GM23248 (cell line): ENCODE results near the gene NSMCE1. TPM values are rescaled to one million over a fixed set of nuclear protein-coding genes. Genes with fewer than 3 reads are reported as not detected.
A peak's percentile ranks its signal among the peaks of the same experiment; 100 is the strongest.

Experiments
- DNase-seq: peaks from one replicate; pipeline ENCODE4 v3.0.0-alpha.2; 2015
- H2AFZ ChIP-seq: fragments of 200-600 bp; sonication (generic); 2 replicates; pipeline ENCODE4 v1.6.1; 2016; ENCODE audit warnings: antibody characterized with exemption
- H3F3A ChIP-seq: fragments of 200-600 bp; sonication (generic); 2 replicates; pipeline ENCODE4 v1.6.1; 2016; ENCODE audit warnings: mild to moderate bottlenecking, antibody characterized with exemption, mixed run types; ENCODE audit not compliant: insufficient read depth
- H3K27ac ChIP-seq: fragments of 200-600 bp; sonication (generic); 2 replicates; pipeline ENCODE4 v1.5.1; 2016; ENCODE audit warnings: mild to moderate bottlenecking
- H3K27me3 ChIP-seq: fragments of 200-600 bp; sonication (generic); replicated peaks from 2 replicates; pipeline ENCODE4 v1.6.1; 2016; ENCODE audit warnings: mild to moderate bottlenecking; ENCODE audit not compliant: insufficient read depth
- H3K36me3 ChIP-seq: fragments of 200-600 bp; sonication (generic); 2 replicates; pipeline ENCODE4 v1.6.1; 2016; ENCODE audit warnings: low read depth, mild to moderate bottlenecking
- H3K4me1 ChIP-seq: fragments of 200-600 bp; sonication (generic); 2 replicates; pipeline ENCODE4 v1.6.1; 2016; ENCODE audit warnings: mild to moderate bottlenecking; ENCODE audit not compliant: insufficient read depth
- H3K4me2 ChIP-seq: fragments of 200-600 bp; sonication (generic); one replicate; pipeline ENCODE4 v1.6.1; 2016; ENCODE audit warnings: mild to moderate bottlenecking; ENCODE audit not compliant: unreplicated experiment
- H3K4me3 ChIP-seq: fragments of 200-600 bp; sonication (generic); 2 replicates; pipeline ENCODE4 v1.5.1; 2016; ENCODE audit warnings: mild to moderate bottlenecking
- H3K79me2 ChIP-seq: fragments of 200-600 bp; sonication (generic); 2 replicates; pipeline ENCODE4 v1.6.1; 2016; ENCODE audit warnings: mild to moderate bottlenecking; ENCODE audit not compliant: insufficient read depth
- H3K9ac ChIP-seq: fragments of 200-600 bp; sonication (generic); 2 replicates; pipeline ENCODE4 v1.6.1; 2016; ENCODE audit warnings: mild to moderate bottlenecking
- H3K9me2 ChIP-seq: fragments of 200-600 bp; sonication (generic); 2 replicates; pipeline ENCODE4 v1.6.1; 2016; ENCODE audit warnings: mixed run types, mild to moderate bottlenecking, moderate library complexity; ENCODE audit not compliant: insufficient read depth
- H3K9me3 ChIP-seq: fragments of 200-600 bp; sonication (generic); one replicate; pipeline ENCODE4 v1.6.1; 2017; ENCODE audit warnings: low read depth
- H4K20me1 ChIP-seq: fragments of 200-600 bp; sonication (generic); 2 replicates; pipeline ENCODE4 v1.6.0; 2016; ENCODE audit not compliant: insufficient read depth
- EZH2 ChIP-seq: fragments of 200-600 bp; sonication (generic); IDR thresholded peaks from 2 replicates; pipeline ENCODE4 v1.6.1; 2018; ENCODE audit warnings: antibody characterized with exemption, mild to moderate bottlenecking; ENCODE audit not compliant: insufficient read depth, poor library complexity, severe bottlenecking
- EZH2phosphoT487 ChIP-seq: fragments of 200-600 bp; sonication (generic); IDR thresholded peaks from 2 replicates; pipeline ENCODE4 v1.6.1; 2018; ENCODE audit warnings: antibody characterized with exemption, moderate library complexity, mild to moderate bottlenecking, low read depth; ENCODE audit not compliant: insufficient read depth
- WGBS, 2 experiments: methylation state at CpG; one replicate each; pipeline ENCODE4 v1.1.6; 2015 to 2017; ENCODE audit warnings: low lambda C conversion rate in 2 of 2, low coverage in 1 of 2; ENCODE audit errors: missing lambda C conversion rate in 2 of 2; 5-methylcytosine and 5-hydroxymethylcytosine counted together
- in situ Hi-C: fragments of 300-500 bp; cut with MboI; formaldehyde crosslinking; loops from 2 replicates; pipeline ENCODE4 v1.15.0; 2020
- polyA plus RNA-seq: library from polyadenylated mRNA; unstranded; fragments of >200 nt; fragmentation: Nextera tagmentation; extraction: Ambion mirVana; gene quantifications from 2 replicates; pipeline ENCODE4 v1.2.1, GENCODE V29; 2016
- total RNA-seq: library from RNA; depleted of rRNA; stranded (reverse); fragments of >200 nt; shearing (Covaris generic); gene quantifications from 2 replicates; pipeline ENCODE4 v1.2.3, GENCODE V29; 2014

The NSMCE1 gene
- total and polyA plus RNA-seq, 2 experiments from 2014 or later, result 69.3 to 107 TPM

DNA sequence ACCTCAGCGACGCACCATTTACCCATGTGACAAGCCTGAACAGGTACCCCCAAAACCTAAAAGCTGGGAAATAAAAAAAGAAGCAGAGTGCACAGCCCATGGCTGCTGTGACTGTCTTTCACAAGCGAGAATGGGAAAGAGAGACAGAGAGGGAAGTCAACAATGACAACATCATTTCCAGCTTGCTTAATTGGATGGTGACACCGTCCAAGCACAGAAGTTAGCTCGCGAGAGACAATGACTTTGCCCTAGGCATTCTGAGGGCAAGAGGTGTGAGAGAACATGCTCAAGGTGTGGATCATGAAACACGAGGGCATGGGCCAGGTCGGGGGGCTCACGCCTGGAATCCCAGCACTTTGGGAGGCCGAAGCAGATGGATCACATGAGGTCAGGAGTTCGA is 19.3 kb upstream of the NSMCE1 start:
- no peak overlapping the region for H3K4me2 ChIP-seq
- no peak overlapping the region for H2AFZ ChIP-seq
- no peak overlapping the region for H3K27ac ChIP-seq
- no peaks in the 10 kb centered on the region for H3K9me2 ChIP-seq
- no peaks in the 10 kb centered on the region for H3K36me3 ChIP-seq
- no peaks in the 10 kb centered on the region for H3K9me3 ChIP-seq
- H3K27me3 ChIP-seq, result no peaks in the 10 kb centered on the region
- TF ChIP-seq EZH2phosphoT487, result no peak
- no peak for TF ChIP-seq EZH2
- H3K4me3 ChIP-seq, result no peak overlapping the region
- 96 to 99% methylated on average over 11 of the region's 11 CpGs for WGBS, 2 experiments
- no peak for DNase-seq
- H4K20me1 ChIP-seq, result no peaks in the 10 kb centered on the region
- no peak overlapping the region for H3K9ac ChIP-seq
- no peaks in the 10 kb centered on the region for H3K79me2 ChIP-seq
- peaks cover 29% of the 10 kb centered on the region for H3F3A ChIP-seq
- H3K4me1 ChIP-seq, result peaks cover 15% of the 10 kb centered on the region
- in situ Hi-C loops, result no loop called here

DNA sequence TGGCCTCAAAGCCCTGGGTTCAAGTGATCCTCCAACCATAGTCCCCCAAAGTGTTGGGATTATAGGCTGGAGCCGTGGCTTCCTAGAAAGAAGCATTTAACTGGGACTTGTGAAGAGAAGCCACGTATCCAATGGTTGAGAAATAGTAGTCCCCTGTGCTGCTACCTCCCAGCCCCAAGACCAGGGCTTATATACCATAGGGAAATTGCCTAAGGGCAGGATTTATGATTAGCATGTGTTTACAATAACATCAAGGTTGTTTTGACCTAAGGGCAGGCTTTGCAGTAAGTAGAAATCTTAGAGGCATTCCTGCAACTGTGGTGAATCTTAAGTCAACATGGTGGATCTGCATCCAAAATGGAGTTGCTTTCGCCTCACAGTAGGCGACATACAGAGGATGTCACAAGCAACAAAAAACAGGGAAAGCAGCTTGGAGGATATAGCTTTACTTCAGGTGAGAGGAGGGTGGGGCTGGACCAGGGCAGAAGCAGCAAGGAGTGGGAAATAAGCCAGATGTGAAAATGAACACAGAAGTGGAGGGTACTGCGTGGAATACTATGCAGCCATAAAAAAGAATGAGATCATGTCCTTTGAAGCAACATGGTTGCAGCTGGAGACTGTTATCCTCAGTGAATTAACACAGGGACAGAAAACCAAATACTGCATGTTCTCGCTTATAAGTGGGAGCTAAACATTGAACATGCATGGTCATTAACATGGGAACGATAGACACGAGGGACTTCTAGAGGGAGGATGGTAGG is 18.7 kb upstream of the NSMCE1 start:
- peaks cover 15% of the 10 kb centered on the region for H3K4me1 ChIP-seq
- no peaks in the 10 kb centered on the region for H3K9me2 ChIP-seq
- no peaks in the 10 kb centered on the region for H3K27me3 ChIP-seq
- H4K20me1 ChIP-seq, result no peaks in the 10 kb centered on the region
- H3K36me3 ChIP-seq, result no peaks in the 10 kb centered on the region
- no peak for DNase-seq
- no peak overlapping the region for H2AFZ ChIP-seq
- 97 to 99% methylated on average over 8 of the region's 8 CpGs for WGBS, 2 experiments
- no peak for TF ChIP-seq EZH2phosphoT487
- TF ChIP-seq EZH2, result no peak
- no peaks in the 10 kb centered on the region for H3K79me2 ChIP-seq
- in situ Hi-C loops, result no loop called here
- H3K9me3 ChIP-seq, result no peaks in the 10 kb centered on the region
- H3K27ac ChIP-seq, result peak overlapping the region; percentile 70
- H3K4me2 ChIP-seq, result peak overlapping the region; percentile 17
- H3K4me3 ChIP-seq, result no peak overlapping the region
- H3F3A ChIP-seq, result peaks cover 29% of the 10 kb centered on the region
- H3K9ac ChIP-seq, result no peak overlapping the region

DNA sequence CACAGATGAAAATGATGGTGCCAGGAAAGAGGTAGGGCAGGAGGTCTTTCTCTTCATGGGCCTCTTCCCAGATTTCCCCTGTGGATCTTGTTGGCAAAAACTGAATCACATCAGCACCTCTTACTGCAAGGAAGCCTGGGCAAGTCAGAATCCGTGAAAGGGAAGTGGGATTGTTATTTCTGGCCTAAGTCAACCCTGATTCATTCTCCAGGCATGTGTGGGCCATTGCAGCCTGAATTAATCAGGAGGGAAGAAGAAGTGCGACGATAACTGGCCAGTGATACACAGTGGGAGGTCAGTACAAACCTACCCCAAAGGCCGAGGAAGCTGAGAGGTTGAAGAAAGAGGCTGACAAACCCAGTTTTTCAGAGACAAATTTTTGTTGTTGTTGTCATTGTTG is 17.9 kb upstream of the NSMCE1 start:
- peak overlapping the region; percentile 70 for H3K27ac ChIP-seq
- H3K4me3 ChIP-seq, result no peak overlapping the region
- H3K9me3 ChIP-seq, result no peaks in the 10 kb centered on the region
- in situ Hi-C loops, result no loop called here
- peaks cover 29% of the 10 kb centered on the region for H3F3A ChIP-seq
- no peaks in the 10 kb centered on the region for H3K27me3 ChIP-seq
- 0 to 1% methylated on average over 4 of the region's 4 CpGs for WGBS, 2 experiments
- peak overlapping the region; percentile 17 for H3K4me2 ChIP-seq
- H2AFZ ChIP-seq, result 0 out of 2 replicates have a peak overlapping the region, but pooled peaks have one; percentile 46
- no peaks in the 10 kb centered on the region for H4K20me1 ChIP-seq
- TF ChIP-seq EZH2, result no peak
- H3K36me3 ChIP-seq, result no peaks in the 10 kb centered on the region
- H3K4me1 ChIP-seq, result peaks cover 15% of the 10 kb centered on the region
- no peaks in the 10 kb centered on the region for H3K79me2 ChIP-seq
- no peaks in the 10 kb centered on the region for H3K9me2 ChIP-seq
- peak; percentile 93 for DNase-seq
- H3K9ac ChIP-seq, result peak overlapping the region; percentile 9; the same call in 1 of the 2 replicates

DNA sequence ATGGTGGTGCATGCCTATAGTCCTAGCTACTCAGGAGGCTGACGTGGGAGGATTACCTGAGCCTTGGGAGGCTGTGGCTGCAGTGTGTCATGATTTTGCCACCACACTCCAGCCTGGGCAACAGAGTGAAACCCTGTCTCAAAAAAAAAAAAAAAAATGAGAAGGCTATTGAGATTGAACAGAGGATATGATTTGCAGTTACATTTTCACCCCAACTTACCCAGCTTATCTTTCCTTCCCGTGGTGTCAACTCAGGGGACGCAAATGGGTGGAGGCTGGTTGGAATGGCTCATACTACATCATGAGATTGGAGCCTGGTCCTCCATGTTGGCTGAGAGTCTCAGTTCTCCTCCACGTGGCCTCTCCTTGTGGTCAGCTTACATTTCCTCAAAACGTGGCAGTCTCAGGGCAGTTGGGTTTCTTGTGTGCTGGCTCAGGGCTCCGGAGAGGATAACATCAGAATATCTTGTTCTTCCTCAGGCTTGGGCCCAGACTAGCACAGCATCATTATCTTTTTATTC is 17.2 kb upstream of the NSMCE1 start:
- in situ Hi-C loops, result no loop called here
- peak overlapping the region; percentile 70 for H3K27ac ChIP-seq
- no peaks in the 10 kb centered on the region for H4K20me1 ChIP-seq
- peak overlapping the region; percentile 9; the same call in 1 of the 2 replicates for H3K9ac ChIP-seq
- no peaks in the 10 kb centered on the region for H3K36me3 ChIP-seq
- TF ChIP-seq EZH2 (no peak), EZH2phosphoT487 (no peak)
- no peaks in the 10 kb centered on the region for H3K27me3 ChIP-seq
- H2AFZ ChIP-seq, result peak overlapping the region; percentile 46; the same call in 1 of the 2 replicates
- H3F3A ChIP-seq, result peaks cover 29% of the 10 kb centered on the region
- H3K9me3 ChIP-seq, result no peaks in the 10 kb centered on the region
- no peaks in the 10 kb centered on the region for H3K9me2 ChIP-seq
- no peak overlapping the region for H3K4me3 ChIP-seq
- H3K4me1 ChIP-seq, result peaks cover 15% of the 10 kb centered on the region
- peak overlapping the region; percentile 17 for H3K4me2 ChIP-seq
- peak; percentile 50 for DNase-seq
- 26 to 29% methylated on average over 6 of the region's 6 CpGs for WGBS, 2 experiments
- H3K79me2 ChIP-seq, result no peaks in the 10 kb centered on the region
